Breast epithelium (tissue), 4 donors: ENCODE results near the gene TRIM60. TPM values are rescaled to one million over a fixed set of nuclear protein-coding genes. Genes with fewer than 3 reads are reported as not detected.
"Not testable (repeated sequence)": the region's sequence is repeated elsewhere in the genome, so short reads cannot be mapped to it uniquely, and the experiment has no call there.

Experiments used
- DNase-seq, 2 donors: peaks; one replicate each; pipeline ENCODE4 v3.0.0-alpha.2; 2019; ENCODE audit warnings: low spot score in 2 of 2
- H3K27ac ChIP-seq, 2 donors: fragments of 200-600 bp; sonication (generic) in 1 of 2; one replicate each; pipeline ENCODE4 v1.5.1; 2016 to 2019; ENCODE audit warnings: mild to moderate bottlenecking in 1 of 2
- H3K27me3 ChIP-seq, 2 donors: fragments of 200-600 bp; sonication (generic) in 1 of 2; one replicate each; pipeline versions ENCODE4 v1.5.1 to v1.6.0; 2017 to 2019; ENCODE audit warnings: control low read depth in 1 of 2, mild to moderate bottlenecking in 1 of 2
- H3K36me3 ChIP-seq: fragments of 200-600 bp; one replicate; pipeline ENCODE4 v1.5.1; 2019
- H3K4me1 ChIP-seq, 2 donors: fragments of 200-600 bp; sonication (generic); one replicate each; pipeline ENCODE4 v1.5.1; 2016 to 2019; ENCODE audit warnings: control low read depth in 1 of 2
- H3K4me3 ChIP-seq, 3 donors: fragments of 200-600 bp; sonication (generic); 1 replicate in 2 of 3; 2 replicates in 1 of 3; pipeline ENCODE4 v1.5.1; 2016 to 2019; ENCODE audit warnings: mild to moderate bottlenecking in 3 of 3, moderate library complexity in 2 of 3
- H3K9me3 ChIP-seq, 2 donors: fragments of 200-600 bp; sonication (generic) in 1 of 2; one replicate each; pipeline ENCODE4 v1.5.1; 2016 to 2019; ENCODE audit warnings: control low read depth in 1 of 2
- CTCF ChIP-seq, 3 donors: fragments of 450-650 bp; IDR thresholded peaks; one replicate each; pipeline ENCODE4 v1.5.1; 2016 to 2017; ENCODE audit warnings: antibody characterized with exemption in 3 of 3, mild to moderate bottlenecking in 3 of 3, moderate library complexity in 3 of 3
- POLR2A ChIP-seq: fragments of 450-650 bp; IDR thresholded peaks from one replicate; pipeline ENCODE4 v1.6.1; 2016; ENCODE audit warnings: antibody characterized with exemption, mild to moderate bottlenecking, moderate library complexity
- POLR2AphosphoS5 ChIP-seq, 3 donors: sonication (generic); formaldehyde crosslinking; IDR thresholded peaks; one replicate each; pipeline ENCODE4 v1.6.1; 2017; ENCODE audit warnings: antibody characterized with exemption in 3 of 3
- intact Hi-C: fragments of 100-400 bp; cut with DNase I; formaldehyde crosslinking; loops from one replicate; pipeline ENCODE4 v1.15.1; 2023; ENCODE audit warnings: low total_unique reads
- total RNA-seq, 3 donors: library from RNA; depleted of rRNA; stranded (reverse); fragments of >200 nt; gene quantifications; one replicate each; pipeline ENCODE4 v1.1.0, GENCODE V29; 2016

TRIM60 gene
- not detected for total RNA-seq

GRCh38 chr4:165031436-165032211 lies at the start of gene TRIM60:
TSS of gene TRIM60 (plus strand) at chr4:165031999. CDS start at chr4:165040073, 8,074 bp downstream.
- Histone ChIP-seq H3K4me1 (no peaks in the 10 kb centered on the region), H3K27ac (no peak within 1 kb of the TSS), H3K9me3 (peaks cover 4 to 7% of the 10 kb centered on the region in 2 donors), H3K36me3 (no peaks in the 10 kb centered on the region), H3K4me3 (no peak within 1 kb of the TSS), H3K27me3 (no peaks in the 10 kb centered on the region)
- no peak for DNase-seq
- intact Hi-C loops, result no loop called here
- TF ChIP-seq POLR2A, result no peak
- TF ChIP-seq CTCF (IDR thresholded peaks at IDR 0.05), result no peak
- no peak for TF ChIP-seq POLR2AphosphoS5 (IDR thresholded peaks at IDR 0.05)

GRCh38 chr4:164989471-164989870 lies 42.3 kb upstream of the TRIM60 start:
- no peaks in the 10 kb centered on the region for H3K9me3 ChIP-seq
- H3K27me3 ChIP-seq, result no peaks in the 10 kb centered on the region
- H3K4me1 ChIP-seq, result no peaks in the 10 kb centered on the region
- TF ChIP-seq POLR2AphosphoS5 (IDR thresholded peaks at IDR 0.05) (no peak), CTCF (IDR thresholded peaks at IDR 0.05) (no peak), POLR2A (no peak)
- no peak overlapping the region for H3K4me3 ChIP-seq
- no peak overlapping the region for H3K27ac ChIP-seq
- DNase-seq, result no peak
- H3K36me3 ChIP-seq, result no peaks in the 10 kb centered on the region
- intact Hi-C loops, result no loop called here

- DNase-seq, H3K4me1 ChIP-seq, H3K36me3 ChIP-seq, H3K4me3 ChIP-seq, H3K27ac ChIP-seq, H3K9me3 ChIP-seq, intact Hi-C loops, H3K27me3 ChIP-seq: not testable (repeated sequence)
These were observed 41.0 kb upstream of the TRIM60 start for GRCh38 chr4:164990786-164991185.

GRCh38 chr4:164996123-164996522 lies 35.7 kb upstream of the TRIM60 start:
- H3K4me1 ChIP-seq, H3K36me3 ChIP-seq, DNase-seq, H3K27me3 ChIP-seq, H3K27ac ChIP-seq, H3K4me3 ChIP-seq, H3K9me3 ChIP-seq, intact Hi-C loops: not testable (repeated sequence)

GRCh38 chr4:164997324-164997723 lies 34.5 kb upstream of the TRIM60 start:
- H3K9me3 ChIP-seq, result no peaks in the 10 kb centered on the region
- H3K27ac ChIP-seq, result no peak overlapping the region
- TF ChIP-seq POLR2A (no peak), CTCF (IDR thresholded peaks at IDR 0.05) (no peak), POLR2AphosphoS5 (IDR thresholded peaks at IDR 0.05) (no peak)
- H3K27me3 ChIP-seq, result no peaks in the 10 kb centered on the region
- no peaks in the 10 kb centered on the region for H3K4me1 ChIP-seq
- no peak for DNase-seq
- H3K36me3 ChIP-seq, result no peaks in the 10 kb centered on the region
- no peak overlapping the region for H3K4me3 ChIP-seq
- intact Hi-C loops, result no loop called here

GRCh38 chr4:164997941-164998340 lies 33.9 kb upstream of the TRIM60 start:
- DNase-seq, result no peak

GRCh38 chr4:164998526-164999080 lies 33.2 kb upstream of the TRIM60 start:
- not testable (repeated sequence) for H3K4me1 ChIP-seq, H3K27ac ChIP-seq, H3K4me3 ChIP-seq

More at GRCh38 chr4:164997941-164998340, 33.9 kb upstream of the TRIM60 start:
- H3K9me3 ChIP-seq, result no peaks in the 10 kb centered on the region
- H3K36me3 ChIP-seq, result no peaks in the 10 kb centered on the region
- no peaks in the 10 kb centered on the region for H3K4me1 ChIP-seq
- H3K27ac ChIP-seq, result no peak overlapping the region
- no peak for TF ChIP-seq CTCF (IDR thresholded peaks at IDR 0.05)
- intact Hi-C loops, result no loop called here
- no peak overlapping the region for H3K4me3 ChIP-seq
- no peaks in the 10 kb centered on the region for H3K27me3 ChIP-seq

GRCh38 chr4:165001957-165002356 lies 29.8 kb upstream of the TRIM60 start:
- H3K4me1 ChIP-seq, H3K36me3 ChIP-seq, H3K27ac ChIP-seq, DNase-seq, H3K27me3 ChIP-seq, intact Hi-C loops, H3K4me3 ChIP-seq, H3K9me3 ChIP-seq: not testable (repeated sequence)

More at GRCh38 chr4:164998526-164999080, 33.2 kb upstream of the TRIM60 start:
- intact Hi-C loops, H3K9me3 ChIP-seq, H3K27me3 ChIP-seq, DNase-seq, H3K36me3 ChIP-seq: not testable (repeated sequence)
